GM19463 (cell line): Measurements from ENCODE around the gene AGO3.
"Not testable (repeated sequence)": the region's sequence is repeated elsewhere in the genome, so short reads cannot be mapped to it uniquely, and the experiment has no call there.

Experiments used
- ATAC-seq: cut with Tn5 transposase; IDR thresholded peaks from one replicate; pipeline ENCODE4 v1.9.1; 2021; ENCODE audit warnings: mild to moderate bottlenecking, moderate library complexity; ENCODE audit not compliant: unreplicated experiment

The AGO3 gene

GRCh38 chr1:35924838-35925237, 6.1 kb upstream of the AGO3 start:
- no peak for ATAC-seq

- no peak for ATAC-seq
Measured at GRCh38 chr1:35925741-35926140, 5.2 kb upstream of the AGO3 start.

GRCh38 chr1:35927472-35927871, 3.4 kb upstream of the AGO3 start:
- no peak for ATAC-seq

- ATAC-seq = no peak
Measured at GRCh38 chr1:35929730-35930592, 944 bp upstream of the AGO3 start.

DNA sequence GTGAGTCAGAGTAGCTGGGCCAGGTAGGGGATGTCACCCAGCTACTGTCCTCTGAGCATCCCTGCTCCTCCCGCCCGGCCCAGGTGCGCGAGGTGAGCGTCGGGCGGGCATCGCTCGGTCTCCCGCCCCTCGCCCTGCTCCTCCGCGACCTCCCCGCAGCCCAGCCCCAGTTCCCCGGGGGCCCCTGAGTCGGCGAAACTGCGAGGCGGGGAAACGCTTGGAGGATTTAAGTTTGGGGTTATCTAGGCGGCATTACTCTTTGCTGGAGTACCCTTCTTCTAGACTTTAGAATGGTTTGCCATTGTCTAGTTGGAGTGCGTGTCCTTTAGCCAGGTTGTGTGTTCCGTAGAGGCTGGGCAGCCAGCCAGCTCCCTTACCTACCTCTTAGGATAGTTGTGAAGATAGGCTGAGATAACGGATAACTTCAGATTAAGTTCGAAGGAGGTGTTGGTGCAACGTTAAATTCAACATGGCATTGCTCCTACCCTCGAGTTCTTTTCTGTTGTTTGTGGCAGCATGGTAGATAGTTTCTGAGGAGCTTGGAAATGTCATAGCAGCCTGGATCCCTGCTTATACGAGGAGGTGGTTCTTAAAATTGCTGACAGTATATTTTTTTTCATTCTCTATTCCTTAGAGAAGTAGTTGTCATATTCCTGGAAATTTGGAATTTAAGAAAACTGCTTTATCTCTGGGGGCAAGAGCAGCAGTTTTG, 697 bp downstream of the AGO3 start:
- peak; percentile 16 for ATAC-seq

DNA sequence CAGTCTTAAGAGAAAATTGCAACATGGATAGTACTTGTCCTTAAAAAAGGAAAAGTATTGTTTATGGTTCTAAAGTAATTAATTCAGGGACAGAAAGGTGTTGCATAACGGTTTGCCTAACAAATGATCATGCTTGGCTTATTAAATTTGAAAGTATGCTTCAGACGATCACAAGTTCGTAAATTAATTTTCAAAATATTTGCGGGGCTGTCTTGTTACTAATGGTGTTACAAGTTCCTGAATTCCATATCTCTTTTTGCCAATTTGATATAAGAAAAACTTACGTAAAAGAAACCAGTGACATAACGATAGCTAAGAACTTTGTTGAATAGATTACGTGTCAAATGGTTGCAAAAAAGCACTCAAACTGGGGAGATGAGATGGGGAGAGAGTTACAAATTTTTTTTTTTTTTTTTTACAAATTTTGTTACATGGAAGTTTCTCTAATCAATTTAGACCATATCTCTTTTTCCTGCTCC, 1.3 kb downstream of the AGO3 start:
- ATAC-seq = no peak

- no peak for ATAC-seq
Measured at GRCh38 chr1:35932941-35933340, 2.0 kb downstream of the AGO3 start.

DNA sequence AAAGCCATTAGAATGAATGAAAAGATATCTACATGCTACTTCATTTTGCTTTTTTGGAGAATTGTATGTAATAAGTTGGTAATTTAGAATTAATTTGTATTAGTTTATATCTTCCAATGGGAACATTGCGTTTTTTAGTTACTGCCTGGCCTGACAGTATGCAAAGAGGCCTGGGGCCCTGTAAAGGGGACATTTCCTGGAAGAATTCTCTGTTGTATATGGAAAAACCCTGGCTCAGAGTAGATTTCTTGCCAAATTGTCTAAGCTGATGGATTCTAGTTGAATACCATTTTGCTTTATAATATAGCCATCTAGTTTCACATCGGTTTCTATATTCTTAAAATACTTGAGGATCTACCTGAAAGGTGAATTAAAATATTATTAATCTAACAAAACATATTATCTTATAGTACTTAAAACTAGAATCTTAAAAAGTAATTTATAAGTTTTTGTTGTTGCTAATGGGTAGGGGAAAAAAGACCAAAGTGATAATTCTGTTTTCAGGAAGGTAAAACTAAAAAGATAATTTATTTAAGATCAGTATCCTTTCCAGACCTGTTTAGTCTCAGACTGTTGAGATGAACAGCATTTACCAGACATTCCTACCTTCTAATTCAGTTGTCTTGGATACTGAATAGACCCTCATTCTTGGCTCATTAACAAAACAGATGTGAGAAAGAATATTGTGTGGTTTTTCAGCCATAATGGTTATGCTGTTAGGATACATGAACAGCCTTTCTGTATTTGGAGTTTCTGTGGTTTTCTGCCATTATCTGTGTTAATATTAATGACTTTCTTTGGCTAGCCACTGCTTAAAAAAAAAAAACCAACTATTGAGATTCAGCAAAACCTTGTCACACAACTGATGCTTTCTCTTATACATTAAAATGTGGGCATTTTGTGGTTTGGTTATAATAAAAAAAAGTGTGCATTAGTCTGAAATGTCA, 4.8 kb downstream of the AGO3 start:
- no peak for ATAC-seq

GRCh38 chr1:35936838-35937237, 5.9 kb downstream of the AGO3 start:
- ATAC-seq = no peak

DNA sequence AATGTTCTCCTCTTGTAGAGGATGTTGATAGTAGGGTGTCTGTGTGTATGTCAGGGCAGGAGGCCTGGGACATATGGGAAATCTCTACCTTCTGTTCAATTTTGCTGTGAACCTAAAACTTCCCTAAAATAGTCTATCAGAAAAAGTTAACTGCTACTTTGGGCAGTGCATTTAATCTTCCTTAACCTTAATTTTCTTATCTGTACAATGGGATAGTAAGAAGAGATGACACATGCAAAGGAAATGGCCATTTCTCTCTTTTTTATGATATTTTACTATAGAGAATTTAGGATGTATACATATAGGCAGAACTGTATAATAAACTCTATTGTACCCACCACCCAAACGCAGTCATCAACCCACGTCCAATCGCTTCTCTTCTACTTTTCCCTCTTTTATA, 8.6 kb downstream of the AGO3 start:
- ATAC-seq = no peak

DNA sequence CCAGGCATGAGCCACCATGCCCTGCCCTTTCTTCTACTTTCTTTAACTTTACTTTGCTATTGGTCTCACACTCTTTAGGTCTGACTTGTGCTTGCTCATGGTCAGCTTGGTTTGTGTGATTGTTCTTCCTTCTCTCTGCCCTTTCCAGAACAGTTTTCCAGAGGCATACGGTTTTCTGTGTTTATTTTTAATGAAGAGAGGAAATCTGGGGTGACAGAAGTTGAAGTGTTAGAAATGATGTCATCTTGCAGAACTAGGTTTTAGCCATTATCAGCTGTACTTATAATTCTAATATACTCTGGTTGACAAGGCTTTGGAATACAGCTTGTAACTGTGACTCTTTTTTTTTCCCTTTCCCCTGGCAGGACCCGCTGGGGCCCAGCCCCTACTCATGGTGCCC, 14.4 kb downstream of the AGO3 start:
- ATAC-seq = no peak

DNA sequence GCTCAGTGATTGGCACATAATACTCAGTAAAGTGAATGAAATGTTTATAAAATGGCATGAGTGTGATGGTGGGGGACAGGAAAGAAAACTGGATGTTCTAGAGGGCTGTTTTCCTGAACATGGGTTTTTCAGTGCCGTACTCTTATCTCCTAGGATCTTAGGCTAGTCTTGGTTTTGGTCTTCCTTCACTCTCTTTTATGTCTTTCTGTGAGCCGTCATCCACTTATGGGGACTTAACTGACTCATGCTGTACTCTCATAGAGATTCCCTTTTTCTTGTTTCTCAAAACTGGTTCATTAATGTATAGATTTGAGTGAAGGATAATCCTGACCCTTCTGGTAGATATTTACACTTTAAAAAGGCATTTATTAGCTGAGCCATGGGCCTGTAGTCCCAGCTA, 16.6 kb downstream of the AGO3 start:
- no peak for ATAC-seq

- ATAC-seq = no peak
Measured at GRCh38 chr1:35958558-35958957, 27.7 kb downstream of the AGO3 start.

GRCh38 chr1:35959304-35959703, 28.4 kb downstream of the AGO3 start:
- no peak for ATAC-seq

DNA sequence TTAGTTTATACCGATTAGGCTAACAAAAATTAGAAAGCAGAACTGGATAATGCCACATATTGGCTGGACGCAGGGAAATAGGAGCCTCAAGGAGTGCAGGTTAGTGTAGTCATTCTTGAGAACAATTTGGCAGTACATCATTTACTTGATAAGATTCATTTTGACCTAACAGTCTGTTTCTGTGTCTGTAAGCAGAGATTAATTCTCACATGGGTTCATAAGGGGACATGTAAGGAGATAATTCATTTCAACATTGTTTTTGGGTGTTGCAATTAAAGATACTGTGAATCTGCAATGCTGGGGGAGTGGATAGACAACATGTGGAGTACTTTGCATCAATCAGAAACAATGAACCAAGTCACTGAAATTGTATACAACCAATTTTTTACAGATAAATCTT, 32.0 kb downstream of the AGO3 start:
- ATAC-seq = no peak

- ATAC-seq = not testable (repeated sequence)
Measured at GRCh38 chr1:35964277-35964676, 33.4 kb downstream of the AGO3 start.

GRCh38 chr1:35968396-35968795, 37.5 kb downstream of the AGO3 start:
- no peak for ATAC-seq

GRCh38 chr1:35971601-35972000, 40.7 kb downstream of the AGO3 start:
- no peak for ATAC-seq

DNA sequence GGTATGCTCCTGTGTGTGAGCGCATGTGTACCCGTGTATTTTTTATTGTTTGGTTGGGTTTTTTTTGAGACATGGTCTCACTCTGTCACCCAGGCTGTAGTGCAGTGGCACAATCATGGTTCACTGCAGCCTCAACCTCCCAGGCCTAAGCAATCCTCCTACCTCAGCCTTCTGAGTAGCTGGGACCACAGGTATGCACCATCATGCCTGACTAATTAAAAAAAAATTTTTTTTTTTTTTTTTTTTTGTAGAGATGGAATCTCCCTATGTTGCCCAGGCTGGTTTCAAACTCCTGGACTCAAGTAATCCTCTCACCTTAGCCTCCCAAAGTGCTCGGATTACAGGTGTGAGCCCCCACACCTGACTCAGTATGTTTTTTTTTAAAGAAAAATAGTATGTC, 41.7 kb downstream of the AGO3 start:
- ATAC-seq = not testable (repeated sequence)

- no peak for ATAC-seq
Measured at GRCh38 chr1:35980090-35980489, 49.2 kb downstream of the AGO3 start.

- no peak for ATAC-seq
Measured at GRCh38 chr1:35988237-35988636, 57.3 kb downstream of the AGO3 start.
